HCT116 (cell line): ENCODE data around the gene HAPLN3. TPM values are rescaled to one million over a fixed set of nuclear protein-coding genes. Genes with fewer than 3 reads are reported as not detected.

Experiments used
- ATAC-seq: fragments of 200-7000 bp; cut with Tn5 transposase; 2 replicates; pipeline ENCODE4 v1.9.1; 2020; ENCODE audit warnings: mild to moderate bottlenecking, moderate library complexity
- BruUV-seq: library from RNA; stranded (reverse); fragments of 400-500 nt; replicated peaks from 2 replicates; lab custom pipeline; 2021; lab: Mats Ljungman, UMichigan
- CTCF ChIA-PET: fragments of 300-600 bp; sonication (Branson Sonifier 250); formaldehyde crosslinking; loops from one replicate; lab custom pipeline; 2021; ENCODE audit warnings: antibody characterized with exemption; lab: Charles Lee
- POLR2A ChIA-PET: fragments of 300-600, 350-600 bp; sonication (Branson Sonifier 250); formaldehyde crosslinking; loops from one replicate; lab custom pipeline; 2021; ENCODE audit warnings: antibody characterized with exemption; lab: Charles Lee
- RAD21 ChIA-PET, 2 experiments: fragments of 300-600 bp; sonication (Branson Sonifier 250); formaldehyde crosslinking; loops; one replicate each; lab custom pipeline; 2023; ENCODE audit warnings: low total read pairs in 2 of 2; ENCODE audit not compliant: uncharacterized antibody in 2 of 2, unreplicated experiment in 2 of 2, low non-redundant PET in 1 of 2; lab: Charles Lee
- DNase-seq: peaks from one replicate; pipeline ENCODE4 v3.0.0-alpha.2; 2010; ENCODE audit warnings: low read depth, low spot score
- H2AFZ ChIP-seq: fragments of 200-600 bp; shearing (Covaris generic), sonication (generic); 2 replicates; pipeline ENCODE4 v1.6.1; 2017; ENCODE audit warnings: low read depth, mixed run types, mixed read lengths, antibody characterized with exemption, low read length; ENCODE audit not compliant: poor library complexity, severe bottlenecking
- H3K27ac ChIP-seq: 2 replicates; pipeline ENCODE4 v1.5.1; 2012; ENCODE audit warnings: low read depth, low read length
- H3K27me3 ChIP-seq: fragments of 200-600 bp; sonication (generic); 2 replicates; pipeline ENCODE4 v1.6.1; 2016; ENCODE audit warnings: mixed run types, low read length, mixed read lengths; ENCODE audit not compliant: insufficient read depth
- H3K36me3 ChIP-seq, 2 experiments: fragments of 200-500 bp in 1 of 2; fragments of 200-600 bp in 1 of 2; sonication (Bioruptor generic) in 1 of 2; sonication (generic) in 1 of 2; 2 replicates each; pipeline versions ENCODE4 v1.5.1 to v1.6.1; 2014 to 2016; ENCODE audit warnings: low read length in 2 of 2, inconsistent platforms in 1 of 2, mixed read lengths in 1 of 2, mixed run types in 1 of 2; ENCODE audit not compliant: insufficient read depth in 2 of 2, control insufficient read depth in 1 of 2
- H3K4me1 ChIP-seq, 2 experiments: fragments of 200-600 bp in 1 of 2; sonication (generic) in 1 of 2; 2 replicates each; pipeline versions ENCODE4 v1.5.1 to v1.6.1; 2012 to 2017; ENCODE audit warnings: low read length in 2 of 2, inconsistent platforms in 1 of 2, mild to moderate bottlenecking in 1 of 2, mixed read lengths in 1 of 2, mixed run types in 1 of 2, moderate library complexity in 1 of 2; ENCODE audit not compliant: insufficient read depth in 2 of 2, control insufficient read depth in 1 of 2
- H3K4me2 ChIP-seq: fragments of 200-600 bp; sonication (generic); 2 replicates; pipeline ENCODE4 v1.6.1; 2017; ENCODE audit warnings: mixed run types, low read length, mixed read lengths
- H3K4me3 ChIP-seq, 2 experiments: fragments of 200-600 bp in 1 of 2; sonication (generic) in 1 of 2; replicated peaks in 1 of 2; 2 replicates each; pipeline ENCODE4 v1.5.1; 2011 to 2016; ENCODE audit warnings: low read length in 2 of 2, control low read depth in 1 of 2, low read depth in 1 of 2, mild to moderate bottlenecking in 1 of 2, mixed read lengths in 1 of 2, mixed run types in 1 of 2
- H3K79me2 ChIP-seq: fragments of 200-600 bp; sonication (generic); 2 replicates; pipeline ENCODE4 v1.6.1; 2017; ENCODE audit warnings: mild to moderate bottlenecking, mixed run types, low read length, moderate library complexity, mixed read lengths; ENCODE audit not compliant: insufficient read depth
- H3K9ac ChIP-seq: fragments of 200-600 bp; sonication (generic); 2 replicates; pipeline ENCODE4 v1.6.1; 2016; ENCODE audit warnings: low read length, mixed read lengths
- H3K9me2 ChIP-seq: fragments of 200-600 bp; sonication (generic), shearing (Covaris generic); 2 replicates; pipeline ENCODE4 v1.6.1; 2017; ENCODE audit warnings: mixed run types, mild to moderate bottlenecking, moderate library complexity; ENCODE audit not compliant: insufficient read depth
- H3K9me3 ChIP-seq, 2 experiments: fragments of 200-500 bp in 1 of 2; fragments of 200-600 bp in 1 of 2; sonication (Bioruptor generic) in 1 of 2; sonication (generic) in 1 of 2; 2 replicates each; pipeline ENCODE4 v1.6.1; 2014 to 2017; ENCODE audit warnings: low read length in 2 of 2, mixed read lengths in 2 of 2, inconsistent platforms in 1 of 2, low read depth in 1 of 2, mild to moderate bottlenecking in 1 of 2, mixed run types in 1 of 2, moderate library complexity in 1 of 2; ENCODE audit not compliant: control insufficient read depth in 1 of 2, insufficient read depth in 1 of 2
- H4K20me1 ChIP-seq: fragments of 200-600 bp; sonication (generic), shearing (Covaris generic); 2 replicates; pipeline ENCODE4 v1.6.1; 2017; ENCODE audit warnings: mixed run types, mild to moderate bottlenecking, moderate library complexity; ENCODE audit not compliant: insufficient read depth
- EGR1 ChIP-seq: IDR thresholded peaks from 2 replicates; pipeline ENCODE4 v1.6.1; 2012; ENCODE audit warnings: low read depth
- ELF1 ChIP-seq: IDR thresholded peaks from 2 replicates; pipeline ENCODE4 v1.6.1; 2012; ENCODE audit warnings: low read depth, borderline replicate concordance
- JUND ChIP-seq: IDR thresholded peaks from 2 replicates; pipeline ENCODE4 v1.6.1; 2012
- POLR2A ChIP-seq: IDR thresholded peaks from 2 replicates; pipeline ENCODE4 v1.7.0; 2011; ENCODE audit warnings: borderline replicate concordance; ENCODE audit not compliant: insufficient read depth, insufficient read length; ENCODE audit errors: extremely low read depth
- REST ChIP-seq: IDR thresholded peaks from 2 replicates; pipeline ENCODE4 v1.6.1; 2012; ENCODE audit warnings: low read depth
- YY1 ChIP-seq: IDR thresholded peaks from 2 replicates; pipeline ENCODE4 v1.6.1; 2011; ENCODE audit warnings: low read length, low read depth, moderate library complexity, mild to moderate bottlenecking; ENCODE audit not compliant: insufficient replicate concordance; ENCODE audit errors: extremely low read depth
- ZBTB33 ChIP-seq: IDR thresholded peaks from 2 replicates; pipeline ENCODE4 v1.6.1; 2011; ENCODE audit warnings: mild to moderate bottlenecking, low read length, moderate library complexity; ENCODE audit not compliant: insufficient replicate concordance; ENCODE audit errors: extremely low read depth
- intact Hi-C: fragments of 100-400 bp; cut with micrococcal nuclease; formaldehyde crosslinking; loops from 2 replicates; pipeline ENCODE4 v1.10.0; 2022
- total RNA-seq: library from RNA; stranded (reverse); gene quantifications from one replicate; pipeline ENCODE4 v1.2.1, GENCODE V29; 2021; ENCODE audit not compliant: unreplicated experiment

Gene HAPLN3
- total RNA-seq, 1 experiment from 2014 or later: 10.9 TPM

- no TSS peak for BruUV-seq
These were observed 43.6 kb upstream of the HAPLN3 start for GRCh38 chr15:88938802-88939485.

More at GRCh38 chr15:88938802-88939485, 43.6 kb upstream of the HAPLN3 start:
- DNase-seq (no peak), ATAC-seq (no peak)
- POLR2A ChIA-PET: interaction anchor here (0.7 kb wide), 1 partner anchor 14 kb away, joined by 3 read pairs; no protein-coding TSS in a partner anchor
- Histone ChIP-seq H3K4me3 (no peak overlapping the region), H3K36me3 (no peaks in the 10 kb centered on the region), H3K9me2 (no peaks in the 10 kb centered on the region), H3K27ac (no peak overlapping the region), H3K9ac (no peak overlapping the region), H3K27me3 (no peaks in the 10 kb centered on the region), H2AFZ (no peak overlapping the region), H3K9me3 (no peaks in the 10 kb centered on the region), H4K20me1 (no peaks in the 10 kb centered on the region), H3K4me1 (no peaks in the 10 kb centered on the region), H3K79me2 (no peaks in the 10 kb centered on the region), H3K4me2 (no peak overlapping the region)
- intact Hi-C loops: no loop called here
- CTCF ChIA-PET: no interaction called here
- TF ChIP-seq ELF1 (no peak), YY1 (no peak), JUND (no peak), ZBTB33 (no peak), POLR2A (no peak), EGR1 (no peak), REST (no peak)
- RAD21 ChIA-PET: no interaction called here
